SH-SY5Y (cell line): ENCODE data around the gene NELFB.

Experiments used
- GATA2 ChIP-seq: IDR thresholded peaks from 2 replicates; pipeline ENCODE4 v1.6.1; 2011; ENCODE audit warnings: mild to moderate bottlenecking, low read depth, low read length
- GATA3 ChIP-seq: IDR thresholded peaks from 2 replicates; pipeline ENCODE4 v1.6.1; 2011; ENCODE audit warnings: low read depth, mild to moderate bottlenecking, low read length, moderate library complexity

NELFB gene

GRCh38 chr9:137220317-137221094 is 34.6 kb upstream of the NELFB start:
- TF ChIP-seq GATA2: no peak
- no peak for TF ChIP-seq GATA3

- TF ChIP-seq GATA2 (no peak), GATA3 (no peak)
These were observed 34.0 kb upstream of the NELFB start for GRCh38 chr9:137221095-137221505.

DNA sequence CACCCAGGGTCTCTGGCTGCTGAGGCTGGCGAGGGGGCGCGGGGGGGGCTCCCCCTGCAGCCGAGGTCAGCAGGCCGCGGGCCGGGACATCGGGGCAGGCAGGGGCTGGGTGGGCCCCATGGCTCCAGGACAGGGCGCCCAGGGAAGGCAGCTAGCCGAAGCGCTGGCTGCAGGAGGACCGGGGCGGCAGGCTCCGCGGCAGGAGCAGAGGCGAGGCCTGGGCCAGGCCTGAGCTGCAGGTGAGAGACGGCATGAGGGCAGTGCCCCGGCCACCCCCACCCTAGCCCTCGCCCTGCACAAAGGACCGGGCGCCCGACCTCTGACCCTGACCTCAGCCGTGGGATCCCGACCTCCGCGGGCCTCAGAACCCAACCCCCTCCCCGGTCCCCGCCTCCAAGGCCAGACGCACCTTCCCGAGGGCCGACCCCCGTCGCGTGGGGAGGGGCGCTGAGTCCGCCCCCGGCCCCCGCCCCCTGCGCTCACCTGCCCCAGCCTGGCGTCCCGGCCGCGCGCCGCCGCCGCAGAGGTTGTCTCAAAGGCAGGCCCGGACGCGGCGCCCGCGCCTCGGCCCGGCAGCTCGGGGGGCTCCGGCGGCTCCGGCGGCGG is 33.5 kb upstream of the NELFB start:
- TF ChIP-seq GATA2: no peak
- no peak for TF ChIP-seq GATA3

GRCh38 chr9:137222190-137223077 is 32.7 kb upstream of the NELFB start, which contains the start of gene RNF208:
RNF208 (minus strand) TSS chr9:137222240; CDS start chr9:137221212, 1,028 bp downstream.
- TF ChIP-seq GATA2 (no peak), GATA3 (no peak)

- TF ChIP-seq GATA3 (no peak), GATA2 (no peak)
These were observed 31.8 kb upstream of the NELFB start for GRCh38 chr9:137223078-137223970.

DNA sequence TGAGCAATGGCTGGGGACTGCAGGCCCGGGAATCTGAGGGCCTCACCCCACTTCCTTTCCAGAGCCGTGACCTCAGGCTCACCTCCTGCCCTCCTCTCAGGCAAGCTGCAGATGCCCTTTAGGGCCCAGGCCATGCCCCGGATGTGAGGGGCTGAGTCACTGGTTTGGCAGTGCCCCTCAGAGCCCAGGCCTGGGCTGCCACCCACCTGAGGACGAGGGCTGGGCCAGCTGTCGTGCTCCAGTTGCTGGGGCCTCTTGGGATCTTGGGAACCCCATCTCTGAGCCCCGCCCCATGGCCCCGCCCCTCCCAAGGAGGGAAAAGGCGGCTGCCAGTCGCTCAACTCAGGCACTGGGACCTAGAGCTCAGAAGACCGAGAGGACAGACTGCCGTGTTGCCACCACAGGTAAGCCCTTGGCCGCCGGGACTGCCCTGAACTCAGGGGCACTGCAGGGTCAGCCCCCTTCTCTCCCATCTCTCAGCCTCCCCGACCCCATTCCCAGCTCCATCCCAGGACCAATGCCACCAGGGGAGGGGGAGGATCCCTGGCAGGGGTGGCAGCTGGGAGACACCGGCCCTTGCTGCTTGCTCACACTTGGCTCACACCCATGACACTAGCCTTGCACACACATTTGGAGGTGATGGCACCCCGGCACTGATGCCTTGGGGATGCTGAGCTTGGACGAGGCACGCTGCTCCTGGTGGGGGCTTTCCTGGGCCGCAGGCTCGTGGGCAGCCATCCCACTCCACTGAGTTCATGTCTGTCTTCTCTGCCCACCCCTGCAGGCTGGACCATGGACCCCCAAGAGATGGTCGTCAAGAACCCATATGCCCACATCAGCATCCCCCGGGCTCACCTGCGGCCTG is 30.1 kb upstream of the NELFB start, which contains the start of gene CYSRT1:
TSS of gene CYSRT1 (plus strand) at position 345 of the 865 bp plus-strand sequence. CDS start at position 793, 448 bp downstream.
- no peak for TF ChIP-seq GATA2
- TF ChIP-seq GATA3: no peak

- TF ChIP-seq GATA2 (no peak), GATA3 (no peak)
These were observed 29.3 kb upstream of the NELFB start for GRCh38 chr9:137225699-137226331.

DNA sequence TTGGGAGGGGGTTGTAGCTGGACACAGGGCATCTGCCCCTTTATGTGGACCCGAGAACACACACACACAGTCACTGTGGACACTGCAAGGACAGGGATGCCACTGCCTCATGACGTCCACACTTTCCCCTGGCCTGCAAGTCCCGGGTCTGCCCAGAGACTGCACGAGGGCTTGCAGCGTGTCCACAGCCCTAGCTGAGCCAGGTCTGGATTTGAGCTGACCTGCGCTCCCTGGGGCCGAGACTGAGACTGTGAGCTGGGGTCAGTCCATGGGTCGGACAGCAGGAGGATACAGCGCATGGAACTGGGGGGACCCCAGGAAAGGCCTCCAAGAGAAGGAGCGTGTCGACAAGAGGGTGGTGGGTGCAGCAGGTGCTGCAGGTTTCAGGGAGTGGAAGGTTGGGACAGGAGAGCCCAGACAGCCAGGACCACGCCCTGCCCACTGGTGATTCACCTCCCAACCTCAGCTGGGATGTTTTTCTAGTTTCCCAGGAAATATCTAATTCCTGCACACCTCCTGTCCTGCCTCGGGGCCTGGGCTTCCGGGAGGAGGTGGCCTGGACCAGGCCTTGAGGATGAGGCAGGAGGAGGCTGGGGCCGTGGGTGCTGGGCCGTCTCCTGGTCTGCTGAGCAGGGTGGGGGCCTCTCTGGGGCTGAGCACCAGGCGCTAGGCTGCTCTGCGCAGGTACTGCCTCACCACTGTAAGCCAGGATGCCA is 28.6 kb upstream of the NELFB start:
- TF ChIP-seq GATA3: no peak
- TF ChIP-seq GATA2: no peak

GRCh38 chr9:137227054-137227852 is 27.9 kb upstream of the NELFB start, which contains the start of gene RNF224:
RNF224 (plus strand) TSS chr9:137227502; CDS start chr9:137228336, 834 bp downstream.
- TF ChIP-seq GATA3: no peak
- no peak for TF ChIP-seq GATA2

DNA sequence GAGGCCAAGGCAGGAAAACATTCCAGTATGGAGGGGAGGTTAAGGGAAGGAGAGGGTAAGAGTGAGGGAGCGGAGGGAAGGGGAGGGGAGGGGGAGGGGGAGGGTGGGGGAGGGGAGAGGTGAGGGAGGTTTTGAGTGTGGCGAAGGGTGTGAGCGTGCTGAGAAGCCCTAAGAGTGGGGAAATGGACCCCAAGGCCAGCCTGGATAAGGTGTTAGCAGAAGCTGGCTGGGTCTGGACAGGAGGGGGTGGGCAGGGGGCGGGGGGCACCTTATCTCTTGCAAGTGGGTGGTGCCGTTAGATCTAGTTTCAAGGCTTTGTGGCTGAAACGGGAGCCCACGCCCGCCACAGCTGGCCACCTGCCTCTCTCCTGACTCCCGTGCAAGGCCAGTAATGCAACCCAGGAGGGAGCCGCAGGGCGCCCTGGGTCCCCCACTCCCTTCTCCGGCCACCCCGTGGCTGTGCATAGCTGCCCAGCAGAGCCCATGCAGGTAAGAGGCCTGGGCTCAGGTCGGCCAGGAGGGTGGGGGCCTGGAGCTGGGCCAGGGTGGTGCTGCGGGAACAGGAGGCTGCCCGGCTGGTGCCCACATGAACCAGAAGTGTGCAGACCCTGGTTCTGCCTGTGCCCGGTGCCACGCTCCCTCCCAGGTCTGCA is 27.1 kb upstream of the NELFB start:
- no peak for TF ChIP-seq GATA3
- no peak for TF ChIP-seq GATA2
